Uterus (tissue), 4 donors: ENCODE measurements around the gene ANKH. TPM values are rescaled to one million over a fixed set of nuclear protein-coding genes. Genes with fewer than 3 reads are reported as not detected.

Experiments
- DNase-seq, 2 donors: peaks; one replicate each; pipeline ENCODE4 v3.0.0-alpha.2; 2019 to 2020
- H3K27ac ChIP-seq, 2 donors: fragments of 200-600 bp; sonication (generic); 1 replicate in 1 of 2; 2 replicates in 1 of 2; pipeline ENCODE4 v1.5.1; 2016 to 2018
- H3K27me3 ChIP-seq, 2 donors: fragments of 200-600 bp; sonication (generic); one replicate each; pipeline ENCODE4 v1.5.1; 2018 to 2019; ENCODE audit warnings: control low read depth in 1 of 2
- H3K36me3 ChIP-seq, 2 donors: fragments of 200-600 bp; sonication (generic); one replicate each; pipeline ENCODE4 v1.5.1; 2019; ENCODE audit warnings: control low read depth in 1 of 2
- H3K4me1 ChIP-seq, 2 donors: fragments of 200-600 bp; sonication (generic); one replicate each; pipeline ENCODE4 v1.5.1; 2018 to 2019; ENCODE audit warnings: control low read depth in 1 of 2
- H3K4me3 ChIP-seq, 2 donors: fragments of 200-600 bp; sonication (generic); 1 replicate in 1 of 2; 2 replicates in 1 of 2; pipeline ENCODE4 v1.5.1; 2018 to 2019; ENCODE audit warnings: mild to moderate bottlenecking in 1 of 2
- H3K9me3 ChIP-seq, 2 donors: fragments of 200-600 bp; sonication (generic); one replicate each; pipeline ENCODE4 v1.5.1; 2019; ENCODE audit warnings: control low read depth in 1 of 2
- POLR2A ChIP-seq, 2 donors: fragments of 450-650 bp; IDR thresholded peaks; one replicate each; pipeline ENCODE4 v1.6.1; 2016; ENCODE audit warnings: antibody characterized with exemption in 2 of 2, mild to moderate bottlenecking in 1 of 2, moderate library complexity in 1 of 2
- intact Hi-C: fragments of 100-400 bp; cut with DNase I; formaldehyde crosslinking; loops from one replicate; pipeline ENCODE4 v1.15.1; 2023; ENCODE audit warnings: low total_unique reads
- total RNA-seq, 4 donors: library from RNA; depleted of rRNA in 3 of 4; stranded (reverse); fragments of >200 nt in 3 of 4; gene quantifications; one replicate each; pipeline versions ENCODE4 v1.1.0 to v1.2.4, GENCODE V29; 2014 to 2023
- TF ChIP-seq, protein P1 (sequence below), 4 experiments: fragments of 200-600 bp in 2 of 4; fragments of 450-650 bp in 2 of 4; sonication (generic) in 2 of 4; IDR thresholded peaks; one replicate each; pipeline ENCODE4 v1.5.1; 2016 to 2019; ENCODE audit warnings: antibody characterized with exemption in 4 of 4, mild to moderate bottlenecking in 2 of 4, moderate library complexity in 1 of 4
- donor health status: DM: yes; HTN: yes; CAD: no.

The ANKH gene
- total RNA-seq, 4 donors from 2014 or later, result 2.9 to 47.7 (median 26.9) TPM

GRCh38 chr5:14771189-14771588 is 100.4 kb downstream of the ANKH start:
- TF ChIP-seq, protein P1, sequence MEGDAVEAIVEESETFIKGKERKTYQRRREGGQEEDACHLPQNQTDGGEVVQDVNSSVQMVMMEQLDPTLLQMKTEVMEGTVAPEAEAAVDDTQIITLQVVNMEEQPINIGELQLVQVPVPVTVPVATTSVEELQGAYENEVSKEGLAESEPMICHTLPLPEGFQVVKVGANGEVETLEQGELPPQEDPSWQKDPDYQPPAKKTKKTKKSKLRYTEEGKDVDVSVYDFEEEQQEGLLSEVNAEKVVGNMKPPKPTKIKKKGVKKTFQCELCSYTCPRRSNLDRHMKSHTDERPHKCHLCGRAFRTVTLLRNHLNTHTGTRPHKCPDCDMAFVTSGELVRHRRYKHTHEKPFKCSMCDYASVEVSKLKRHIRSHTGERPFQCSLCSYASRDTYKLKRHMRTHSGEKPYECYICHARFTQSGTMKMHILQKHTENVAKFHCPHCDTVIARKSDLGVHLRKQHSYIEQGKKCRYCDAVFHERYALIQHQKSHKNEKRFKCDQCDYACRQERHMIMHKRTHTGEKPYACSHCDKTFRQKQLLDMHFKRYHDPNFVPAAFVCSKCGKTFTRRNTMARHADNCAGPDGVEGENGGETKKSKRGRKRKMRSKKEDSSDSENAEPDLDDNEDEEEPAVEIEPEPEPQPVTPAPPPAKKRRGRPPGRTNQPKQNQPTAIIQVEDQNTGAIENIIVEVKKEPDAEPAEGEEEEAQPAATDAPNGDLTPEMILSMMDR (IDR thresholded peaks at IDR 0.05), result no peak
- TF ChIP-seq POLR2A (IDR thresholded peaks at IDR 0.05), result no peak
- Histone ChIP-seq H3K36me3 (no peaks in the 10 kb centered on the region), H3K4me3 (no peak overlapping the region), H3K27ac (no peak overlapping the region), H3K4me1 (no peaks in the 10 kb centered on the region), H3K9me3 (no peaks in the 10 kb centered on the region), H3K27me3 (no peaks in the 10 kb centered on the region)
- intact Hi-C loops, result no loop called here
- no peak for DNase-seq

- intact Hi-C loops, result no loop called here
- H3K27me3 ChIP-seq, result no peaks in the 10 kb centered on the region
- no peaks in the 10 kb centered on the region for H3K9me3 ChIP-seq
- no peak overlapping the region for H3K4me3 ChIP-seq
- H3K36me3 ChIP-seq, result no peaks in the 10 kb centered on the region
- H3K4me1 ChIP-seq, result no peaks in the 10 kb centered on the region
- H3K27ac ChIP-seq, result no peak overlapping the region
- no peak for DNase-seq
- TF ChIP-seq, protein P1 (IDR thresholded peaks at IDR 0.05), result no peak
- no peak for TF ChIP-seq POLR2A (IDR thresholded peaks at IDR 0.05)
Observed at GRCh38 chr5:14768508-14769365, 102.8 kb downstream of the ANKH start.

- no peaks in the 10 kb centered on the region for H3K9me3 ChIP-seq
- DNase-seq, result no peak
- TF ChIP-seq, protein P1 (IDR thresholded peaks at IDR 0.05), result no peak
- no peak for TF ChIP-seq POLR2A (IDR thresholded peaks at IDR 0.05)
- no peak overlapping the region for H3K27ac ChIP-seq
- H3K4me3 ChIP-seq, result no peak overlapping the region
- no peaks in the 10 kb centered on the region for H3K4me1 ChIP-seq
- H3K27me3 ChIP-seq, result no peaks in the 10 kb centered on the region
- H3K36me3 ChIP-seq, result no peaks in the 10 kb centered on the region
- intact Hi-C loops, result no loop called here
Observed at GRCh38 chr5:14767735-14768507, 103.7 kb downstream of the ANKH start.

GRCh38 chr5:14767053-14767452 is 104.5 kb downstream of the ANKH start:
- H3K9me3 ChIP-seq, result no peaks in the 10 kb centered on the region
- H3K4me3 ChIP-seq, result no peak overlapping the region
- intact Hi-C loops, result no loop called here
- DNase-seq, result no peak
- no peaks in the 10 kb centered on the region for H3K27me3 ChIP-seq
- no peak for TF ChIP-seq POLR2A (IDR thresholded peaks at IDR 0.05)
- TF ChIP-seq, protein P1 (IDR thresholded peaks at IDR 0.05), result no peak
- no peak overlapping the region for H3K27ac ChIP-seq
- no peaks in the 10 kb centered on the region for H3K36me3 ChIP-seq
- no peaks in the 10 kb centered on the region for H3K4me1 ChIP-seq

DNA sequence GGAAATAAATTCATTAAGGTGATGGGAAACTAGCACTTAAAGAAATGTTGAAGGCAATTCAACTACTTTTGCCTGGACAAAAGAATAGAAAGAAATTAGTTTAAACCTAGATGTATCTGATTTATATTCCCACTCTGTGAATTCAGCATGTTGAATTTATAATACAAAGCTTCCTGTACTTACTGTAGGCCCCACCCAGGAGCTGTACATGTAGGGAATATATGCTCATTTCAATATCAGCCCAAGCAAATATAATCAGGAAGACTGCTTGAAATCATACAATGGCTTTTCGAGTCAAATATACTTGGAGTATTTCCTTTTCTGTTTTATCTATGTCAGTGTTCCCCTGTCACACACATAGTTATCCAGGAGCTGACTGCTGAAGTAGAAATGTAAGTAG is 105.0 kb downstream of the ANKH start:
- Histone ChIP-seq H3K4me3 (no peak overlapping the region), H3K27me3 (no peaks in the 10 kb centered on the region), H3K27ac (no peak overlapping the region), H3K4me1 (no peaks in the 10 kb centered on the region), H3K9me3 (no peaks in the 10 kb centered on the region), H3K36me3 (no peaks in the 10 kb centered on the region)
- DNase-seq, result no peak
- TF ChIP-seq POLR2A (IDR thresholded peaks at IDR 0.05), result no peak
- TF ChIP-seq, protein P1 (IDR thresholded peaks at IDR 0.05), result no peak
- intact Hi-C loops, result no loop called here
